ENCODE data around the gene MFAP1. TPM values are rescaled to one million over a fixed set of nuclear protein-coding genes. Genes with fewer than 3 reads are reported as not detected.
"Not testable (repeated sequence)": the region's sequence is repeated elsewhere in the genome, so short reads cannot be mapped to it uniquely, and the experiment has no call there.

MFAP1 gene, protein sequence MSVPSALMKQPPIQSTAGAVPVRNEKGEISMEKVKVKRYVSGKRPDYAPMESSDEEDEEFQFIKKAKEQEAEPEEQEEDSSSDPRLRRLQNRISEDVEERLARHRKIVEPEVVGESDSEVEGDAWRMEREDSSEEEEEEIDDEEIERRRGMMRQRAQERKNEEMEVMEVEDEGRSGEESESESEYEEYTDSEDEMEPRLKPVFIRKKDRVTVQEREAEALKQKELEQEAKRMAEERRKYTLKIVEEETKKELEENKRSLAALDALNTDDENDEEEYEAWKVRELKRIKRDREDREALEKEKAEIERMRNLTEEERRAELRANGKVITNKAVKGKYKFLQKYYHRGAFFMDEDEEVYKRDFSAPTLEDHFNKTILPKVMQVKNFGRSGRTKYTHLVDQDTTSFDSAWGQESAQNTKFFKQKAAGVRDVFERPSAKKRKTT
- total RNA-seq (2014; rRNA removed; shearing (Covaris generic); ENCODE audit: low replicate concordance), result 19.7 and 23.0 TPM in 2 replicates

GRCh38 chr15:43824302-43825246 lies at the start of gene MFAP1:
Gene MFAP1, minus strand, starts transcription at chr15:43824690. Its CDS starts 121 bp downstream, at chr15:43824569.
- Histone ChIP-seq H3K9ac (ENCODE audit: low read length) (peak within 1 kb of the TSS; percentile 83), H3K9me3 (ENCODE audit: low read length) (no peaks in the 10 kb centered on the region), H3K79me2 (ENCODE audit: low read length) (peaks cover 73% of the 10 kb centered on the region), H3K9me2 (replicated peaks; ENCODE audit: insufficient read depth, low read length) (no peaks in the 10 kb centered on the region), H3K27ac (ENCODE audit: low read length) (peak within 1 kb of the TSS; percentile 49), H3K36me3 (ENCODE audit: insufficient read depth, low read length) (peaks cover 24% of the 10 kb centered on the region), H3K4me3 (ENCODE audit: low read length) (peak within 1 kb of the TSS; percentile 85), H3K4me1 (ENCODE audit: low read length) (peaks cover 49% of the 10 kb centered on the region), H3K4me2 (ENCODE audit: low read depth, low read length, poor library complexity, severe bottlenecking) (peak within 1 kb of the TSS; percentile 63), H2AFZ (ENCODE audit: low read length) (0 out of 2 replicates have a peak within 1 kb of the TSS, but pooled peaks have one; percentile 30), H3K27me3 (ENCODE audit: low read length) (no peaks in the 10 kb centered on the region), H4K20me1 (ENCODE audit: insufficient read depth, low read depth, low read length) (no peaks in the 10 kb centered on the region; the same call in 1 of the 2 replicates)
- DNase-seq, result peak; percentile 98

DNA sequence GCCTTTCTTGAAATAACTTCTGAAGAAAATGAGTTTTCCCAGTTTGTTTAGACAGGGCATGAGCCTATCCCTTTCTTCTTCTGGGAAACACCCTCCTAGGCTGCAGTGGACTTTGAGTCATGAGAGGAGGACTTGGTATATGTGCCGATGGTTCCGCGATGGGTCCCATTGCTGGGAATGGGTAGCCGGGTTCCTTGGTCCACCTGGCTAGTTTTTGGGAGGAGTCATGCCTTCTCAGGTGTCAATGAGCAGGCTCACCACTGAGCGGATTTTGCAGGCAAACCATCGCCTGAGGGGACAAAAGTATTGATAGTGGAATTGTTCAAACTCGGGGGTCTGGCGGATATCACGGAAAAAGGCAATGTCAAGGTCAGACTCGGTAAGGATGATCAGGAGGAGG lies 49.2 kb upstream of the MFAP1 start:
- Histone ChIP-seq H3K36me3 (ENCODE audit: insufficient read depth, low read length) (peaks cover 54% of the 10 kb centered on the region), H3K9me2 (replicated peaks; ENCODE audit: insufficient read depth, low read length) (no peaks in the 10 kb centered on the region), H3K9me3 (ENCODE audit: low read length) (no peaks in the 10 kb centered on the region), H4K20me1 (ENCODE audit: insufficient read depth, low read depth, low read length) (no peaks in the 10 kb centered on the region), H3K4me1 (ENCODE audit: low read length) (no peaks in the 10 kb centered on the region), H2AFZ (ENCODE audit: low read length) (no peak overlapping the region), H3K4me2 (ENCODE audit: low read depth, low read length, poor library complexity, severe bottlenecking) (no peak overlapping the region), H3K27ac (ENCODE audit: low read length) (no peak overlapping the region), H3K79me2 (ENCODE audit: low read length) (no peaks in the 10 kb centered on the region; the same call in 1 of the 2 replicates), H3K4me3 (ENCODE audit: low read length) (no peak overlapping the region), H3K27me3 (ENCODE audit: low read length) (no peaks in the 10 kb centered on the region), H3K9ac (ENCODE audit: low read length) (no peak overlapping the region)
- no peak for DNase-seq

DNA sequence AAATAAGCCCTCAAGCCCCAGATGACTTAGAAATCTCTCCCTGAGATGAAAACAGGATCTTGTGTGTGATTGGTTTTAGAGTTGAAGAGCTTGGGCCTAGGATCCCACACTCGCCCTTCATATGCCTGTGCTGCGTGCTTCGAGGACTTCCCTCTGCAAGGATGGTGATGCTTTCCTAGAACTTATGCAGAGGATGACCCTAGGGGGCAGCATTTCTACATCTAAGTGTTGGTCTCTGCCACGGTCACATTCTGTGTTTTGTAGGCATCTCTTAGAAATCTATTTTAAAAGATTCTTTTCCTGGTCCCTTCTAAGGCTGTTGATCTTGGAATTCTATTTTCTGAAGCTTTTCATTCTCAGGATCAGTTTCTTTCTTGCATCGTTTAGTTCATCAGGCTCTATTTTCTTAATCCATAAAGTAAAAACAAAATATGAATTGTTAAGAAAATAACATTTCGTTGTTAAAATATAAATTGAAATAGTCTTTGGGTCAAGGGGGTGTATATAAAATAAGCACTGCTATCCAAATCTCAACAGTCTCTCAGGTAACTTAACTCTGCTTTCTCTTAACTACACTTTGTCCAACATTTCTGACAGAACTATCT lies 48.0 kb upstream of the MFAP1 start:
- Histone ChIP-seq H2AFZ (ENCODE audit: low read length) (no peak overlapping the region), H3K4me1 (ENCODE audit: low read length) (peaks cover 11% of the 10 kb centered on the region; the same call in 1 of the 2 replicates), H3K4me2 (ENCODE audit: low read depth, low read length, poor library complexity, severe bottlenecking) (no peak overlapping the region), H3K9ac (ENCODE audit: low read length) (no peak overlapping the region), H3K4me3 (ENCODE audit: low read length) (no peak overlapping the region), H3K9me3 (ENCODE audit: low read length) (no peaks in the 10 kb centered on the region), H3K79me2 (ENCODE audit: low read length) (peaks cover 5% of the 10 kb centered on the region; the same call in 1 of the 2 replicates), H3K27me3 (ENCODE audit: low read length) (no peaks in the 10 kb centered on the region), H4K20me1 (ENCODE audit: insufficient read depth, low read depth, low read length) (no peaks in the 10 kb centered on the region), H3K27ac (ENCODE audit: low read length) (no peak overlapping the region), H3K36me3 (ENCODE audit: insufficient read depth, low read length) (peaks cover 54% of the 10 kb centered on the region), H3K9me2 (replicated peaks; ENCODE audit: insufficient read depth, low read length) (no peaks in the 10 kb centered on the region)
- peak; percentile 75 for DNase-seq

DNA sequence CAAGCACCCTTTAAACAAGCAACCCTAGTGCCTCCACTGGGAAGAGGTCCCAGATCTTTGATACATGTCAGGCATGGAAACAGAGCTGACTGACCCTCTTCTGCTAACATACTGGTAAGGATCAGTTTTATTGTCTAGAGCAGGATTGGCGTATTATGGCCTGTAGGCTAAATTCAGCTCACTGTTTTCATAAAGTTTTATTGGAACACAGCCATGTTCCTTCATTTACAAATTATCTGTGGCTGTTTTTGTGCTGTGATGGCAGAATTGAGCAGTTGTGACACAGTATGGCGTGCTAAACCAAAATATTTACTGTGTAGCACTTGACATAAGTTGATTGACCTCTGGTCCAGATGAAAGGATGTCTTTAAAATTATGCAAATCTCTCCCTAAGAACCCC lies 47.3 kb upstream of the MFAP1 start:
- H3K27ac ChIP-seq (ENCODE audit: low read length), result no peak overlapping the region
- DNase-seq, result no peak
- H3K4me1 ChIP-seq (ENCODE audit: low read length), result peaks cover 11% of the 10 kb centered on the region; the same call in 1 of the 2 replicates
- peaks cover 8% of the 10 kb centered on the region; the same call in 1 of the 2 replicates for H3K79me2 ChIP-seq (ENCODE audit: low read length)
- no peaks in the 10 kb centered on the region for H4K20me1 ChIP-seq (ENCODE audit: insufficient read depth, low read depth, low read length)
- no peaks in the 10 kb centered on the region for H3K27me3 ChIP-seq (ENCODE audit: low read length)
- no peak overlapping the region for H3K4me2 ChIP-seq (ENCODE audit: low read depth, low read length, poor library complexity, severe bottlenecking)
- peaks cover 53% of the 10 kb centered on the region for H3K36me3 ChIP-seq (ENCODE audit: insufficient read depth, low read length)
- H3K9me2 ChIP-seq (replicated peaks; ENCODE audit: insufficient read depth, low read length), result no peaks in the 10 kb centered on the region
- H3K9ac ChIP-seq (ENCODE audit: low read length), result no peak overlapping the region
- H3K9me3 ChIP-seq (ENCODE audit: low read length), result no peaks in the 10 kb centered on the region
- H2AFZ ChIP-seq (ENCODE audit: low read length), result no peak overlapping the region
- no peak overlapping the region for H3K4me3 ChIP-seq (ENCODE audit: low read length)

DNA sequence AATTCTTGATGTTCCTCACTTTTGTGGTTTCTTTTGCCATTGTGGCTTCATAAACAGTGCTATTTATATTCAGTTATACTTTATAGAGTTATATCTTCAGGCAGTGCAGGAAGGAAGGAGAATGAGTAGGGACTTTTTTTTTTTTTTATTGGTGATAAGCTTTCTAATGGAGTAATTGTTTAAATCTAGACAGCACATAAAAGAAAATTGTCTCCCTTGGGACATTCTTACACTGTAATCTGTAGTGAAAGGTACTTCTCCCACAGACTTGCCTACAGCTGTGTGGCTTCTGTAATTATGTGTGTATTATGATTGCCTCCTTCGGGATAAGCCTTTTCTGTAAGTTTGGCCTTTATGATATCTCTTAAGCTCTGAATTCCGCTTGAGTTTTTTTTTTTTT lies 43.9 kb upstream of the MFAP1 start:
- Histone ChIP-seq H3K9me3 (ENCODE audit: low read length) (no peaks in the 10 kb centered on the region), H3K79me2 (ENCODE audit: low read length) (peaks cover 12% of the 10 kb centered on the region; the same call in 1 of the 2 replicates), H3K4me2 (ENCODE audit: low read depth, low read length, poor library complexity, severe bottlenecking) (no peak overlapping the region), H3K9ac (ENCODE audit: low read length) (no peak overlapping the region), H3K27me3 (ENCODE audit: low read length) (no peaks in the 10 kb centered on the region), H3K36me3 (ENCODE audit: insufficient read depth, low read length) (peaks cover 61% of the 10 kb centered on the region), H4K20me1 (ENCODE audit: insufficient read depth, low read depth, low read length) (no peaks in the 10 kb centered on the region), H2AFZ (ENCODE audit: low read length) (no peak overlapping the region), H3K4me3 (ENCODE audit: low read length) (no peak overlapping the region), H3K27ac (ENCODE audit: low read length) (peak overlapping the region; percentile 29; the same call in 1 of the 2 replicates), H3K9me2 (replicated peaks; ENCODE audit: insufficient read depth, low read length) (no peaks in the 10 kb centered on the region), H3K4me1 (ENCODE audit: low read length) (peaks cover 11% of the 10 kb centered on the region; the same call in 1 of the 2 replicates)
- no peak for DNase-seq

- no peaks in the 10 kb centered on the region for H3K9me2 ChIP-seq (replicated peaks; ENCODE audit: insufficient read depth, low read length)
- H4K20me1 ChIP-seq (ENCODE audit: insufficient read depth, low read depth, low read length), result no peaks in the 10 kb centered on the region
- H3K27me3 ChIP-seq (ENCODE audit: low read length), result no peaks in the 10 kb centered on the region
- no peak overlapping the region for H2AFZ ChIP-seq (ENCODE audit: low read length)
- DNase-seq, result no peak
- H3K4me3 ChIP-seq (ENCODE audit: low read length), result no peak overlapping the region
- H3K79me2 ChIP-seq (ENCODE audit: low read length), result 0 out of 2 replicates have a peak, but pooled peaks cover 12% of the 10 kb centered on the region
- no peak overlapping the region for H3K27ac ChIP-seq (ENCODE audit: low read length)
- no peak overlapping the region for H3K9ac ChIP-seq (ENCODE audit: low read length)
- no peaks in the 10 kb centered on the region for H3K9me3 ChIP-seq (ENCODE audit: low read length)
- peaks cover 11% of the 10 kb centered on the region; the same call in 1 of the 2 replicates for H3K4me1 ChIP-seq (ENCODE audit: low read length)
- H3K4me2 ChIP-seq (ENCODE audit: low read depth, low read length, poor library complexity, severe bottlenecking), result no peak overlapping the region
- peaks cover 57% of the 10 kb centered on the region for H3K36me3 ChIP-seq (ENCODE audit: insufficient read depth, low read length)
Observed at GRCh38 chr15:43867096-43867495, 42.6 kb upstream of the MFAP1 start.

DNA sequence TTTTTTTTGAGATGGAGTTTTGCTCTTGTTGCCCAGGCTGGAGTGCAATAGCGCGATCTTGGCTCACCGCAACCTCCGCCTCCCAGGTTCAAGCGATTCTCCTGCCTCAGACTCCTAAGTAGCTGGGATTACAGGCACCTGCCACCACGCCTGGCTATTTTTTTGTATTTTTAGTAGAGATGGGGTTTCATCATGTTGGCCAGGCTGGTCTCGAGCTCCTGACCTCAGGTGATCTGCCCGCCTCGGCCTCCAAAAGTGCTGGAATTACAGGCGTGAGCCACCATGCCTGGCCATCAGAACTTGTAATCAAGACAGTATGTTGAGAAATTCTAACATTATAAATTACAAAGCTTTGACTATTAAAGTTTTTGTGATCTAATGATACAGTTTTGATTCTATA lies 42.1 kb upstream of the MFAP1 start:
- H3K9ac ChIP-seq (ENCODE audit: low read length); H3K4me2 ChIP-seq (ENCODE audit: low read depth, low read length, poor library complexity, severe bottlenecking); DNase-seq; H3K27me3 ChIP-seq (ENCODE audit: low read length); H3K9me3 ChIP-seq (ENCODE audit: low read length); H3K4me3 ChIP-seq (ENCODE audit: low read length); H3K27ac ChIP-seq (ENCODE audit: low read length); H4K20me1 ChIP-seq (ENCODE audit: insufficient read depth, low read depth, low read length); H3K9me2 ChIP-seq (replicated peaks; ENCODE audit: insufficient read depth, low read length); H2AFZ ChIP-seq (ENCODE audit: low read length): not testable (repeated sequence)
- peaks cover 11% of the 10 kb centered on the region; the same call in 1 of the 2 replicates for H3K4me1 ChIP-seq (ENCODE audit: low read length)
- H3K36me3 ChIP-seq (ENCODE audit: insufficient read depth, low read length), result peaks cover 55% of the 10 kb centered on the region
- H3K79me2 ChIP-seq (ENCODE audit: low read length), result 0 out of 2 replicates have a peak, but pooled peaks cover 12% of the 10 kb centered on the region
